Measurements from ENCODE around the gene PREB. TPM values are rescaled to one million over a fixed set of nuclear protein-coding genes. Genes with fewer than 3 reads are reported as not detected.

PREB gene
- total and polyA plus RNA-seq, 2 of the 13 experiments (the other 11 are each of a cell fraction or from before 2014, with no cell fraction given): 112 to 192 TPM

GRCh38 chr2:27091746-27092695 lies 42.4 kb downstream of the PREB start (continued):
- TF ChIP-seq, protein P1, sequence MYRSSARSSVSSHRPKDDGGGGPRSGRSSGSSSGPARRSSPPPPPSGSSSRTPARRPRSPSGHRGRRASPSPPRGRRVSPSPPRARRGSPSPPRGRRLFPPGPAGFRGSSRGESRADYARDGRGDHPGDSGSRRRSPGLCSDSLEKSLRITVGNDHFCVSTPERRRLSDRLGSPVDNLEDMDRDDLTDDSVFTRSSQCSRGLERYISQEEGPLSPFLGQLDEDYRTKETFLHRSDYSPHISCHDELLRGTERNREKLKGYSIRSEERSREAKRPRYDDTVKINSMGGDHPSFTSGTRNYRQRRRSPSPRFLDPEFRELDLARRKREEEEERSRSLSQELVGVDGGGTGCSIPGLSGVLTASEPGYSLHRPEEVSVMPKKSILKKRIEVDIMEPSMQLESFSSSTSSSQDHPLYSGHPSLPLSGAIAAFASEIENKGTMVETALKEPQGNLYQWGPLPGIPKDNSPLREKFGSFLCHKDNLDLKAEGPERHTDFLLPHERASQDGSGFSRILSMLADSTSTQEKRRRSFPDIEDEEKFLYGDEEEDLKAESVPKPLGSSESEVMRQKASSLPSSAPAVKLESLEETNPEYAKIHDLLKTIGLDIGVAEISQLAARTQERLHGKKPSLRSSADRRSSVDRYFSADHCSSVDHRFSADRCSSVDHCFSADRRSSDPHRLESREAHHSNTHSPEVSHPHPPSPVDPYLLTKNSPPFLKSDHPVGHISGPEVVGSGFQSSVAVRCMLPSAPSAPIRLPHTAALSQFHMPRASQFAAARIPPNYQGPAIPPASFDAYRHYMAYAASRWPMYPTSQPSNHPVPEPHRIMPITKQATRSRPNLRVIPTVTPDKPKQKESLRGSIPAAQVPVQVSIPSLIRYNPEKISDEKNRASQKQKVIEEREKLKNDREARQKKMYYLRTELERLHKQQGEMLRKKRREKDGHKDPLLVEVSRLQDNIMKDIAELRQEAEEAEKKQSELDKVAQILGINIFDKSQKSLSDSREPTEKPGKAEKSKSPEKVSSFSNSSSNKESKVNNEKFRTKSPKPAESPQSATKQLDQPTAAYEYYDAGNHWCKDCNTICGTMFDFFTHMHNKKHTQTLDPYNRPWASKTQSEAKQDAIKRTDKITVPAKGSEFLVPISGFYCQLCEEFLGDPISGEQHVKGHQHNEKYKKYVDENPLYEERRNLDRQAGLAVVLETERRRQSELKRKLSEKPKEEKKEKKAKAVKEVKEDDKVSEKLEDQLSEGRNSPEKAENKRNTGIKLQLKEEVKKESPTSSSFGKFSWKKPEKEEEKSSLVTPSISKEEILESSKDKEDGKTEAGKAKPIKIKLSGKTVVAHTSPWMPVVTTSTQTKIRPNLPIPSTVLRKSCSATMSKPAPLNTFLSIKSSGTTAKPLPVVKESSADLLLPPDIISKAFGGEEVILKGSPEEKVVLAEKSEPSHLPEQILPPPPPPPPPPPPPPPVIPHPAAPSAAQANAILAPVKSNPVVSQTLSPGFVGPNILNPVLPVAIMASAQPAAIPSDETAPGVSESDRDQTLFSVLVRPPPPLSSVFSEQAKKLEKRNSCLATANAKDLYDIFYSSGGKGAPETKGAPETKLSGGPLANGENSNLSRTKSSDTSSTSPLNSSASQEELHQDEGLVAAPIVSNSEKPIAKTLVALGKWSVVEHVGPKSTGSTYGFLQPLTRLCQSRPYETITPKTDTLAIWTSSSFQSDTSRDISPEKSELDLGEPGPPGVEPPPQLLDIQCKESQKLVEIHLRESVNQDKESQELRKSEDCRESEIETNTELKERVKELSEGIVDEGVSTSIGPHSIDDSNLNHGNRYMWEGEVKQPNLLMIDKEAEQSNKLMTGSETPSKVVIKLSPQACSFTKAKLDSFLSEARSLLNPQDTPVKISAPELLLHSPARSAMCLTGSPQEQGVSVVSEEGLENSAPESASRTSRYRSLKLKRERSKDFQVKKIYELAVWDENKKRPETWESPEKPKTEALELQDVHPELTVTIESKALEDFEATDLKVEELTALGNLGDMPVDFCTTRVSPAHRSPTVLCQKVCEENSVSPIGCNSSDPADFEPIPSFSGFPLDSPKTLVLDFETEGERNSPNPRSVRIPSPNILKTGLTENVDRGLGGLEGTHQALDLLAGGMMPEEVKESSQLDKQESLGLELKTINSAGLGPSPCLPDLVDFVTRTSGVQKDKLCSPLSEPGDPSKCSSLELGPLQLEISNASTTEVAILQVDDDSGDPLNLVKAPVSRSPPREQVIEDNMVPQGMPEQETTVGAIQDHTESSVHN (CRISPR knock-in tag; IDR thresholded peaks at IDR 0.05): no peak
- TF ChIP-seq CREBL2 (CRISPR knock-in tag; IDR thresholded peaks at IDR 0.05; ENCODE audit: borderline replicate concordance): no peak
- TF ChIP-seq SIX4 (CRISPR knock-in tag; IDR thresholded peaks at IDR 0.05): no peak
- TF ChIP-seq STAG1 (CRISPR knock-in tag; IDR thresholded peaks at IDR 0.05): 0 out of 2 replicates have a peak, but pooled peaks have one; percentile 19
- no peak for TF ChIP-seq ZNF350 (CRISPR knock-in tag; IDR thresholded peaks at IDR 0.05; ENCODE audit: borderline replicate concordance, low read depth)
- TF ChIP-seq PRPF4 (IDR thresholded peaks at IDR 0.05; ENCODE audit: low read depth, low read length, poor library complexity, severe bottlenecking): no peak
- no peak for TF ChIP-seq SP2 (CRISPR knock-in tag; IDR thresholded peaks at IDR 0.05)
- TF ChIP-seq PBX2 (CRISPR knock-in tag; IDR thresholded peaks at IDR 0.05): no peak
- TF ChIP-seq ZNF761 (CRISPR knock-in tag; conservative IDR thresholded peaks at IDR 0.05): peak; percentile 13; the same call in 1 of the 2 replicates
- no peak for TF ChIP-seq ZNF264 (CRISPR knock-in tag; IDR thresholded peaks at IDR 0.05)
- TF ChIP-seq ZNF44 (CRISPR knock-in tag; IDR thresholded peaks at IDR 0.05): no peak
- TF ChIP-seq, protein P2, sequence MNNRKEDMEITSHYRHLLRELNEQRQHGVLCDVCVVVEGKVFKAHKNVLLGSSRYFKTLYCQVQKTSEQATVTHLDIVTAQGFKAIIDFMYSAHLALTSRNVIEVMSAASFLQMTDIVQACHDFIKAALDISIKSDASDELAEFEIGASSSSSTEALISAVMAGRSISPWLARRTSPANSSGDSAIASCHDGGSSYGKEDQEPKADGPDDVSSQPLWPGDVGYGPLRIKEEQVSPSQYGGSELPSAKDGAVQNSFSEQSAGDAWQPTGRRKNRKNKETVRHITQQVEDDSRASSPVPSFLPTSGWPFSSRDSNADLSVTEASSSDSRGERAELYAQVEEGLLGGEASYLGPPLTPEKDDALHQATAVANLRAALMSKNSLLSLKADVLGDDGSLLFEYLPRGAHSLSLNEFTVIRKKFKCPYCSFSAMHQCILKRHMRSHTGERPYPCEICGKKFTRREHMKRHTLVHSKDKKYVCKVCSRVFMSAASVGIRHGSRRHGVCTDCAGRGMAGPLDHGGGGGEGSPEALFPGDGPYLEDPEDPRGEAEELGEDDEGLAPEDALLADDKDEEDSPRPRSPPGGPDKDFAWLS (CRISPR knock-in tag; IDR thresholded peaks at IDR 0.05; ENCODE audit: borderline replicate concordance): no peak
- TF ChIP-seq DMTF1 (CRISPR knock-in tag; IDR thresholded peaks at IDR 0.05): no peak
- TF ChIP-seq NR2C2 (CRISPR knock-in tag; IDR thresholded peaks at IDR 0.05; ENCODE audit: borderline replicate concordance): no peak

Measured in HepG2 (cell line).